GM23338 (cell line): ENCODE results near the gene SPATA2L. TPM values are rescaled to one million over a fixed set of nuclear protein-coding genes. Genes with fewer than 3 reads are reported as not detected.

ENCODE experiments used
- ATAC-seq: fragments of 200-7000 bp; cut with Tn5 transposase; 3 replicates; pipeline ENCODE4 v1.9.1; 2020
- DNase-seq: peaks from one replicate; pipeline ENCODE4 v3.0.0-alpha.2; 2015; ENCODE audit warnings: low spot score
- H2AFZ ChIP-seq: fragments of 200-600 bp; sonication (generic); 2 replicates; pipeline ENCODE4 v1.8.0; 2016; ENCODE audit warnings: antibody characterized with exemption, mild to moderate bottlenecking, moderate library complexity
- H3F3A ChIP-seq: fragments of 200-600 bp; sonication (generic); replicated peaks from 2 replicates; pipeline ENCODE4 v1.8.0; 2017; ENCODE audit warnings: antibody characterized with exemption, mixed run types, low read depth
- H3K27ac ChIP-seq: fragments of 200-600 bp; sonication (generic); 2 replicates; pipeline ENCODE4 v1.6.1; 2016; ENCODE audit warnings: low read depth
- H3K27me3 ChIP-seq: fragments of 200-600 bp; sonication (generic); 2 replicates; pipeline ENCODE4 v1.8.0; 2016; ENCODE audit warnings: mild to moderate bottlenecking, mixed run types, moderate library complexity; ENCODE audit not compliant: insufficient read depth
- H3K36me3 ChIP-seq: fragments of 200-600 bp; sonication (generic); 2 replicates; pipeline ENCODE4 v1.8.0; 2016; ENCODE audit warnings: mild to moderate bottlenecking; ENCODE audit not compliant: insufficient read depth
- H3K4me1 ChIP-seq: fragments of 200-600 bp; sonication (generic); 2 replicates; pipeline ENCODE4 v1.8.0; 2016; ENCODE audit warnings: mild to moderate bottlenecking, moderate library complexity; ENCODE audit not compliant: insufficient read depth
- H3K4me2 ChIP-seq: fragments of 200-600 bp; sonication (generic); 2 replicates; pipeline ENCODE4 v1.7.1; 2017; ENCODE audit warnings: mixed run types
- H3K4me3 ChIP-seq: fragments of 200-600 bp; sonication (generic); 2 replicates; pipeline ENCODE4 v1.6.1; 2016; ENCODE audit warnings: mixed run types
- H3K79me2 ChIP-seq: fragments of 200-600 bp; sonication (generic); replicated peaks from 2 replicates; pipeline ENCODE4 v1.8.0; 2017; ENCODE audit warnings: mild to moderate bottlenecking; ENCODE audit not compliant: insufficient read depth
- H3K9me2 ChIP-seq: fragments of 200-600 bp; sonication (generic); 2 replicates; pipeline ENCODE4 v1.8.0; 2017; ENCODE audit not compliant: insufficient read depth
- H4K20me1 ChIP-seq: fragments of 200-600 bp; sonication (generic); replicated peaks from 2 replicates; pipeline ENCODE4 v1.8.0; 2017; ENCODE audit warnings: mild to moderate bottlenecking; ENCODE audit not compliant: insufficient read depth
- H3K27ac Mint-ChIP-seq: 2 replicates; pipeline ENCODE4 v1.8.0; 2020; ENCODE audit warnings: inconsistent platforms, mild to moderate bottlenecking, moderate library complexity, mixed read lengths
- H3K27me3 Mint-ChIP-seq: 3 replicates; pipeline ENCODE4 v1.8.0; 2022; ENCODE audit warnings: low read depth, mild to moderate bottlenecking, moderate library complexity, mixed read lengths, inconsistent platforms; ENCODE audit not compliant: insufficient read depth, poor library complexity
- H3K36me3 Mint-ChIP-seq: 3 replicates; pipeline ENCODE4 v1.8.0; 2021; ENCODE audit warnings: low read depth, mild to moderate bottlenecking, inconsistent platforms, moderate library complexity, mixed read lengths
- H3K4me1 Mint-ChIP-seq: 3 replicates; pipeline ENCODE4 v1.8.0; 2020; ENCODE audit warnings: mild to moderate bottlenecking, inconsistent platforms, mixed read lengths
- H3K4me3 Mint-ChIP-seq: 3 replicates; pipeline ENCODE4 v1.8.0; 2021; ENCODE audit warnings: moderate library complexity, mild to moderate bottlenecking, inconsistent platforms, mixed read lengths
- H3K9me3 Mint-ChIP-seq: 3 replicates; pipeline ENCODE4 v1.8.0; 2020; ENCODE audit warnings: moderate library complexity, mild to moderate bottlenecking, inconsistent platforms, mixed read lengths
- CREB1 ChIP-seq: fragments of 250-450 bp; sonication (Bioruptor Pico); IDR thresholded peaks from 2 replicates; pipeline ENCODE4 v1.5.0; 2020; ENCODE audit warnings: low read depth, mild to moderate bottlenecking, moderate library complexity
- CTCF ChIP-seq, 2 experiments: fragments of 200-600 bp in 1 of 2; sonication (generic) in 1 of 2; conservative IDR thresholded peaks; 2 replicates each; pipeline versions ENCODE4 v1.5.1 to v1.6.1; 2016 to 2017; ENCODE audit warnings: antibody characterized with exemption in 2 of 2, low read depth in 2 of 2, mild to moderate bottlenecking in 2 of 2, moderate library complexity in 1 of 2
- ETS1 ChIP-seq: IDR thresholded peaks from 2 replicates; pipeline ENCODE4 v1.6.1; 2016; ENCODE audit warnings: antibody characterized with exemption
- EZH2 ChIP-seq: fragments of 200-600 bp; sonication (generic); IDR thresholded peaks from one replicate; pipeline ENCODE4 v1.8.0; 2017; ENCODE audit warnings: antibody characterized with exemption, mild to moderate bottlenecking, low read depth; ENCODE audit not compliant: unreplicated experiment
- EZH2phosphoT487 ChIP-seq: fragments of 200-600 bp; sonication (generic); IDR thresholded peaks from one replicate; pipeline ENCODE4 v1.8.1; 2018; ENCODE audit warnings: antibody characterized with exemption; ENCODE audit not compliant: unreplicated experiment
- JUNB ChIP-seq: IDR thresholded peaks from one replicate; pipeline ENCODE4 v1.6.1; 2016; ENCODE audit warnings: antibody characterized with exemption; ENCODE audit not compliant: unreplicated experiment
- NANOG ChIP-seq: IDR thresholded peaks from 2 replicates; pipeline ENCODE4 v1.6.1; 2016; ENCODE audit warnings: antibody characterized with exemption, borderline replicate concordance
- POLR2AphosphoS5 ChIP-seq: IDR thresholded peaks from 2 replicates; pipeline ENCODE4 v1.6.1; 2016; ENCODE audit warnings: antibody characterized with exemption, low read depth
- REST ChIP-seq: IDR thresholded peaks from one replicate; pipeline ENCODE4 v1.6.1; 2018; ENCODE audit warnings: antibody characterized with exemption; ENCODE audit not compliant: unreplicated experiment
- STAT1 ChIP-seq: IDR thresholded peaks from one replicate; pipeline ENCODE4 v1.6.1; 2016; ENCODE audit warnings: antibody characterized with exemption; ENCODE audit not compliant: unreplicated experiment
- ZNF114 ChIP-seq: fragments of 250-450 bp; sonication (Bioruptor Pico); IDR thresholded peaks from 2 replicates; pipeline ENCODE4 v1.5.0; 2020; ENCODE audit warnings: mild to moderate bottlenecking, moderate library complexity
- ZNF331 ChIP-seq: fragments of 250-450 bp; sonication (Bioruptor Pico); IDR thresholded peaks from 2 replicates; pipeline ENCODE4 v1.5.0; 2020; ENCODE audit warnings: low read depth, mild to moderate bottlenecking, moderate library complexity
- ZNF462 ChIP-seq: fragments of 250-450 bp; sonication (Bioruptor Pico); IDR thresholded peaks from 2 replicates; pipeline ENCODE4 v1.5.0; 2020; ENCODE audit warnings: mild to moderate bottlenecking, moderate library complexity
- polyA plus RNA-seq: library from polyadenylated mRNA; unstranded; fragments of >200 nt; fragmentation: Nextera tagmentation; extraction: Ambion mirVana; gene quantifications from 2 replicates; pipeline ENCODE4 v1.2.1, GENCODE V29; 2016
- total RNA-seq: library from RNA; depleted of rRNA; stranded (reverse); fragments of >200 nt; shearing (Covaris generic); gene quantifications from 2 replicates; pipeline ENCODE4 v1.2.3, GENCODE V29; 2014

Gene SPATA2L
- total and polyA plus RNA-seq, 2 experiments from 2014 or later: 6.9 to 26.2 TPM

GRCh38 chr16:89691231-89691985 is 10.1 kb downstream of the SPATA2L start:
- Mint-ChIP-seq H3K9me3 (peaks cover under 1% of the 10 kb centered on the region; the same call in 2 of the 3 replicates), H3K36me3 (peaks cover 52% of the 10 kb centered on the region), H3K4me1 (peaks cover 7% of the 10 kb centered on the region; the same call in 2 of the 3 replicates), H3K4me3 (no peak overlapping the region), H3K27ac (no peak overlapping the region), H3K27me3 (peaks cover 23% of the 10 kb centered on the region)
- TF ChIP-seq EZH2 (no peak), CREB1 (CRISPR knock-in tag) (no peak), ETS1 (no peak), ZNF462 (no peak), ZNF331 (CRISPR knock-in tag) (no peak), ZNF114 (no peak), REST (no peak), NANOG (no peak), JUNB (no peak), STAT1 (no peak), POLR2AphosphoS5 (no peak), EZH2phosphoT487 (no peak), CTCF (conservative IDR thresholded peaks at IDR 0.05; ENCODE audit: low read depth in 2 of 2) (no peak)
- Histone ChIP-seq H3K4me3 (no peak overlapping the region), H4K20me1 (peaks cover 4% of the 10 kb centered on the region; the same call in 1 of the 2 replicates), H3K27ac (no peak overlapping the region), H3K79me2 (peaks cover 12% of the 10 kb centered on the region), H3K9me2 (no peaks in the 10 kb centered on the region), H3K4me1 (0 out of 2 replicates have a peak, but pooled peaks cover 8% of the 10 kb centered on the region), H3K4me2 (no peak overlapping the region), H3K36me3 (0 out of 2 replicates have a peak, but pooled peaks cover 2% of the 10 kb centered on the region), H2AFZ (no peak overlapping the region), H3K27me3 (no peaks in the 10 kb centered on the region), H3F3A (0 out of 2 replicates have a peak, but pooled peaks cover 12% of the 10 kb centered on the region)
- DNase-seq (no peak), ATAC-seq (no peak)
